Activated CD4-positive, alpha-beta T cell treated with anti-CD3 and anti-CD28 coated beads for 4 hours (primary cell): Measurements from ENCODE around the gene CCR3.
"Not testable (repeated sequence)": the region's sequence is repeated elsewhere in the genome, so short reads cannot be mapped to it uniquely, and the experiment has no call there.

Source experiments
- DNase-seq, 2 donors: peaks; one replicate each; pipeline ENCODE4 v3.0.0-alpha.2; 2020

The CCR3 gene

DNA sequence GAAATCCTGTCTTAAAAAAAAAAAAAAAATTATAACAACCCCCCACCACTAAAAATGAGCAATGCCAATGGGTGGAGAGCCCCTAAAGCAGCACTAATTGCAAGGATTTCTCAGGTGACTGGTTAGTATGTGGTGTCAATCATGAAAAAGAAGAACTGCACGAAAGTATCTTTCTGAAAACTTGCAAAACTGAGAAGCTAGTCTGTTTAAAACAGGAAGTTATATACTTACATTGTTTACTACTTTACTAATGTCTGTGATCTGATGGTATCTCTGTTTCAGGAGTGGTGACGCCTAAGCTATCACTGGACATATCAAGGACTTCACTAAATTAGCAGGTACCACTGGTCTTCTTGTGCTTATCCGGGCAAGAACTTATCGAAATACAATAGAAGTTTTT, at the start of gene CCR3:
Gene CCR3, plus strand, starts transcription at position 341 of the 400 bp plus-strand sequence. CDS start 22,699 bp downstream, outside the sequence.
- DNase-seq = no peak

DNA sequence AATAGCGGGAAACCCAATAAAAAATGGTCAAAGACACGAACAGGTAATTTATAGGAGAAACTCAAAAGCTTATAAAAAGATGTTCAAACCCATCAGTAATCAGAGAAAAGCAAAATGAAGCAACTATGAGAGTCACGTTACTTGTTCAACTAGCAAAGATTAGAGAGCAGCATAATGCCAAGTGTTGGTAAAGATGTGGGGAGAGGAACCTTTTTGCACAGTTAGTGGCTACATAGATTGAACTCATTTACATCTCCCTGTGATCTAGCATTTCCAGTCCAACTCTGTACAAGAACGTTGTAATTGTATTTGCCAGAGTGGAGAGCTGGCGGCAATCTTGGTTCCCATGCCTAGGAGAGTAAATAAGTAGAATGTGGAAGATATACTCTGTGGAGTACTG, 49.3 kb upstream of the CCR3 start:
- DNase-seq = no peak

DNA sequence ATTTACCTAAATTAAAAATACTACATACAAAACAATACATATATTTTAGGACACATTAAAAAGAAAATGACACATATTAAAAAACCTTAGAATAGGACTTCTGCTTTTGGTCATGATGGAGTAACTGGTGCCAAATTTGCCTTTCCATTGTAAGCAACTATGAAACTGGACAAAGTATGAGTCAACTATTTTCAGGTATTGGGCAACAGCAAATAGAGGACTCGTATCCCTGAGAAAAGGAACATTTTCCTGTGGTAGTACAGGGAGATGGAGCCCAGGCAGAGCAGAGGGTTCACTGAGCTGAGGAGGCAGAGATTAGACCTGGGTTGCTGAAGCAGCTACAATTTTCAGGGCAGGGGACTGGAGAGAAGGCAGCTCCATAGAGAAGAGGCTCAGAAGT, 48.8 kb upstream of the CCR3 start:
- DNase-seq = no peak

DNA sequence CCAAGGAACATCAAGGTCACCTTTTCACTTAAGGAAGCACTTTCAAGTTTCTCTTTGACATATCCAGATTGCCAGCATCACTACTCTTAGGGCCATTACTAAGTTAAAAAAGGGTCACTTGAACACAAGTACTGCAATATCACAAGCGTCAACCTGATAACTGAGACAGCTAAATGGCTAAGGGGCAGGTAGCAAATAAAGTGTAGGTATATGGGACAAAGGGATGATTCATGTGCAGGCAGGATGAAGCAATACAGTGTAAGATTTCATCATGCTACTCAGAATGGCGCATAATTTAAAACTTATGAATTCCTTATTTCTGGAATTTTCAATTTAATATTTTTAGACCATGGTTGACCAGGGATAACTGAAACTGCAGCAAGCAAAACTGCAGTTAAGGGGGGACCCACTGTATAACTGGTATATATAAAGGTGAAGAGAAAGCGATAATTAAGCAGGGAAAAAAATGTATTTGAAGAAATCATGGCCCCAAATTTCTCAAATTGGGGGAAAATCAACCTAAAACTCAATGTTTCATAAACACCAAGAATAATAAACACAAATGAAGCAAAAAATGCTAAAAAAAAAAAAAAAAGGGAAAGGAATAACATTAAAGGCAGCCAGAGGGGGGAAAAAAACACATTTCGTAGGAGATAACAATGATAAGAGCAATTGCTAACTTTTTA, 47.2 kb upstream of the CCR3 start:
- no peak for DNase-seq

DNA sequence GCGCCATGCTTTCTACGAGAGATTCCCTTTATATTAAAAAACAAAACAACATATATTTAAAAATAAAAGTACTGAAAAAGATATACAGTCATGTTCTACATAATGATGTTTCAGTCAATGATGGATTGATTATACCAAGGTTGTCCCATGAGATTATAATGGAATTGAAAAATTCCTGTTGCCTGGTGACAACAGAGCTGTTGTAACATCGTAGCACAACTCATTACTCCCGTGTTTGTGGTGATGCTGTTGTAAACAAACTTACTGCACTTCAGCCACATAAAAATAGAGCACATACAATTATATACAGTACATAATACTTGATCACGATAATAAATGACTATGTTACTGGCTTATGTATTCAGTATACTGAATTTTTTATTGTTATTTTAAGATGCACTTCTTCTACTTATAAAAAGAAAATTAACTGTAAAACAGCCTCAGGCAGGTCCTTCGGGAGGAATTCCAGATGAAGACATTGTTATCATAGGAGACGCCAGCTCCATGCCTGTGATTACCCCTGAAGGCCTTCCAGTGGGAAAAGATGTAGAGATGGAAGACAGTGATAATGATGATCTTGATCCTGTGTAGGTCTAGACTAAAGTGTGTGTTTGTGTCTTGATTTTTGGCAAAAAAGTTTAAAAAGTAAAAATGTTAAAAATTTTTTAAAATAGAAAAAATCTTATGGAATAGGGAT, 45.9 kb upstream of the CCR3 start:
- DNase-seq = no peak

DNA sequence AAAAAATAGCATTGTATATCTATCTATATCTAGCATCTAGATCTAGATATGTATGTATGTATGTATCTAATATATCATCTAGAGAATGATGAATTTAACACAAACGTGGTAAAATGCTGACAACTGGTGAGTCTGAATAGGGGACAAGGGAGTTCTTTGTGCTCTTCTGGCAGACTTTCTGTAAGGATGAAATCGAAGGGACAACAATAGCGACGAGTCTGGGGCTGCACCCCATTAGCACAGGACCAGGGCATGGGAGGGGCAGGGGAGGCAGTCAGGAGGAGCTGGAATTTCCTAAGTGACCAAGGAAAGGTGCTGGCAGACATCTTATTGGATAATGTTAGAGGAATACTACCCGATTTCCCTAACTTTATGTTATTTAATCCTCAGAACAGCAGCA, 42.0 kb upstream of the CCR3 start:
- no peak for DNase-seq

DNA sequence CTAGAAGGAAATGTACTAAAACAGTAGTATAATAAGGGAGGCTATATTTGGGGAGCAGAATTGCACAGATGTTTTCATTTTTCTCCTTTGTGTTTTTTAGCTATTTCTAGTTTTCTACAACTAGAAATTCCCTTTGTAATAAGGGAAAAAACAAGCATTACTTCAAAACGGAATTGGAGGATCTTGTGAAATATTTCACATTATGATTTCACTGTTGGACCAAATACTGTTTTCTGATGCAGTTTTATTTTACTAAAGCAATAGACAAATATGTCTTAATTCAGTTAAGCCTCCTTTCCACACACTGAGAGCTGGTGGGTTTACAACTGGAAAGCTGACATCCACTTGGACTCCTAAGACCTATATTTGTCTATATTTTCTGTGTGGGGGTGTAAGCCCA, 41.5 kb upstream of the CCR3 start:
- DNase-seq = no peak

DNA sequence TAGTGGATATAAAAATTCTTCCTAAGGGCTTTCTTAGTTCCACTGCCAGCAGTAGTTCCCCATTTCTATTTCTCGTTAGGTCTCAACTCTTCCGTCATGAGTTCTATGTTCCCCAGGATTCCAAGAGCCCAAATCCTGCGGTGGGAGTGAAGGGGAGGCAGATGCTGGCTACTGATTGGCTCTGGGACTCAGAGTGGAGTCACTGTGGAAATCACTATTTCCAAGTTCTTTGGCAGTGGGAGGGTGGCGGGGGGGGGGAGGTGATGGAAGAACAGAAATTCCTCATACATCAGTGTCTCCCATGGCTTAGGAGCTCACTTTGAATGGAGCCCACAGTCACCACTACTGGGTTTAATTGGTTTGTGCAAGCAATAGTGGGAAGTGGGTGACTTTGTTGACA, 39.7 kb upstream of the CCR3 start:
- DNase-seq = no peak

DNA sequence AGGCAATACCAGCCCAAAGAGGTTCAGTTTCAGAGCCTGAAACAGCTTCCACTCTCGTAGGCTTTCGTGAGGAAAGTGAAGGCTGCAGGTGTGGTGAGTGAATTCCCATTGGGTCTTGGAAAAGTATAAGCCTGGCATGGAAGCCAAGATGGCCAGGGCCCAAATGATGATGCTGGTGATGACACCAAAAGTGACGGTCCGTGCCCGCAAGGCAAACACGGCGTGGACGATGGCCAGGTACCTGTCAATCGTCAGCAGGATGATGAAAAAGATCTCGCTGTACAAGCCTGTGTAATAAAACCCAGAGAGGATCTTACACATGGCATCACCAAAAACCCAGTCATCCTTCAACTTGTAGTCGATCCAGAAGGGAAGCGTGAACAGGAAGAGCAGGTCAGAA, 38.6 kb upstream of the CCR3 start:
- DNase-seq = no peak

DNA sequence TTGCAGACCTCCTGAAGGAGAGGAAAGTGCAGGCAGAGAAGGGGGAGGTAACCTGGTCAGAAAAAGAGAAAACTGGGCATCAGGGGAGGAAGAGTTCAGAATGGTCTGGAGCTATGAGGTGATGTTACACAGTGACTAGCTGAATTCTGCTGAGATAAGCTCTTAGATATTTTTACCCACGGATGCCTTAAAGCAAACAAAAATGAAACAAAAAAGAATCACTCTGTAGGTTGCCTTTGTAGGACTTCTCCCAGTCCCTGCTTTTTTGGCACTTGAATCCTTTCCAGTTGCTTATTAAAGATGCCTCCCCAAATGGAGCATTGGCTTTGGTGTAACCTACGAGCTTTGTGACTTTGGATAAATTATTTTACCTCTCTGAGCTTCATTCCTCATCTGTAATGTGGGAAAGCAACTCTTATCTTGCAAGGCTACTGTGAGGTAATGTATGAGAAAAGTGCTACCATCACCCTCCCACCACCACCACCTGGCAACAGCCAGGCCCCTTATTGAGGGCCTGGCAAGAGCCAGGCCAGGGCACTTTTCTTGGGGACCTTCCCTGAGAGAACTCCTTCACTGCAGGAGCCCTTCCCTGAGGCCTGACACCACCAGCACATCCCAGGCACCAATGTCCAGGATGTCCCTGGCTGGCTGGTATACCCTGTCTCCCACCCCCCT, 36.8 kb upstream of the CCR3 start:
- DNase-seq = no peak

DNA sequence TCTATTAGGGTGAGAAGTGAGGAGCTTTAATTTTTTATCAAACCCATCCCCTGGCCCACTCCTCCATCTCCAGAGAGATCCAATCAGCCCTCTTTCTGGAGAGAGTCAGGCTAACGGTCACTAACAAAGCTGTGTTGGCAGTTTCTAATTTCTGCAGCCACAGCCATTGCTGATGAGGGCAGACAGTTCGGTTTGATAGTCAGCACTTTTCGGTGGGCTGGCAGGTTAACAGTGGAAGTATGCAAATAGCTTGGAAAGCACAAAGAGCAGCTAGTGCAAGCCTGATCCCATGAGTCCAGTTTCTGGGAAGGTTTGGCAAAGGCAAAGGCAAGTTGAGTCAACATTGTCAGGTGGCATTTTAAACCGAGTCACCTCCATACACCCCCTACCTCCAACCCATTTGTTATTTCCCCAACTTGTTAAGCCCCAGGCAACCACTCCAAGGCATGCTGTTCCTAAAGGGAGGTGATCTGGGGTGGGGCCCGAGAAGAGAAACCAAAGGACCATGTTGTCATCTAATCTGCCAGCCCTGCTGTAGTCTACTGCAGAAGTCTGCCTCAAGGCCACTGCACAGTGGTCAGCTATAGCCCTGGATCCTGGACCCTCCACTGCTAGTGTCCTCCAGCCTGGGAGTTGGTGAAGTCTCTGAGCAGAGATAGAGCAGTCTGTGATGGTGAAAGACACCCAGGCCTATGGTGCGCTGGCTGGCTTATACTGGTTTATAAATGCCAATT, 35.8 kb upstream of the CCR3 start:
- no peak for DNase-seq

DNA sequence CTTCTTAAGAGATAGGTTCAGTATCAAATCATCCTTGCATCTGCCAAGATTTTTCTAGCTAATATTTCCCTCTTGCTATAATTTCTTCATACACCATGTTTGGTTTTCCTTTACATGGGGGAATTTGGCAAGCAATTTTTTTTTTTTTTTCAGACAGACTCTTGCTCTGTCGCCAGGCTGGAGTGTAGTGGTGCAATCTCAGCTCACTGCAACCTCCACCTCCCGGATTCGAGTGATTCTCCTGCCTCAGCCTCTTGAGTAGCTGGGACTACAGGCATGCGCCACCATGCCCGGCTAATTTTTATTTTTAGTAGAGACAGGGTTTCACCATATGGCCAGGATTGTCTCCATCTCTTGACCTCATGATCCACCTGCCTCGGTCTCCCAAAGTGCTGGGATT, 34.7 kb upstream of the CCR3 start:
- not testable (repeated sequence) for DNase-seq

DNA sequence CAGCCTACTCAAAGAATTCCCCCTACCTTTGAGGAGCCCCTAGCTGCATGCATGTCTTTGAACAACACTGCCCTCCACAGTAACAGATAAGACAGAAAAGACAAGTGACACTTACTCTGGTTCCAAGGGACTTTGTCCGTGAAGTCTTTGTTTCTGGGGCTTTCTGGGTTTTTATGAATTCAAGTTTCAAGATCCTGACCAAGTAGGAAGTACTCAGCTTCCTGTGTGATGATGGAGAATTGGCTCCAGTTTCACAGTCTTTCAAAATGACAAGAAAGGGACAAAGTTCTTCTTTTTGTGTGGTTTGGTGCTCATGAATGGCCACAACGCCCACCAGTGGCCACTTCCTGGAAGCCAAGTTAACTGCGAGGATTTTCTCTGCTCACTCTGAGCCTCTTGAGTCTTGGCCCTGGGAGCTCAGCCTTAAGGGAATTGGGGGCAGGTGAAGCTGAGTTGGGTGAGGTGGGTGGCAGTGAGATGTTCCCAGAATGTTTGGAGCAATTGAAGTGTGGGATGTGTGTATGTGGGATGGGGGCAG, 34.0 kb upstream of the CCR3 start, which contains the start of gene CCR1:
Gene CCR1, minus strand, starts transcription at position 147 of the 538 bp plus-strand sequence. CDS start 4,000 bp downstream, outside the sequence.
- no peak for DNase-seq

DNA sequence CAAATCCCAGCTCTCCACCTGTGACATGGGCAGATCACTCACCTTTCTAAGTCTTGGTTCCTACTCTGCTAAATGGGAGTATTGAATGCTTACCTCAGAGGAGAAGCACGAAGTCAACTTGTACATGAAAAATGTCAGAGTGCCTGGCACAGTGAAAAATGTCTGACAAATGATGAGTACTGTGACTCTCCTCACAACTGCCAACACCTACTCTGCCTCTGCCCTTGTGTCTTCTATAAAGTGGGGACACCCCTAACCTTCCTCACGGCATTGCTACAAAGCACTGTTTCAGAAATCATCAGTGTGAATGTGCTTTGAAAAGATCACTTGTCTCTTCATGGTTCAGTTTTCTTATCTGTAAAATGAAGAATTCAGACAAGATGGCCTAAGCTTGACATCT, 33.2 kb upstream of the CCR3 start:
- no peak for DNase-seq

DNA sequence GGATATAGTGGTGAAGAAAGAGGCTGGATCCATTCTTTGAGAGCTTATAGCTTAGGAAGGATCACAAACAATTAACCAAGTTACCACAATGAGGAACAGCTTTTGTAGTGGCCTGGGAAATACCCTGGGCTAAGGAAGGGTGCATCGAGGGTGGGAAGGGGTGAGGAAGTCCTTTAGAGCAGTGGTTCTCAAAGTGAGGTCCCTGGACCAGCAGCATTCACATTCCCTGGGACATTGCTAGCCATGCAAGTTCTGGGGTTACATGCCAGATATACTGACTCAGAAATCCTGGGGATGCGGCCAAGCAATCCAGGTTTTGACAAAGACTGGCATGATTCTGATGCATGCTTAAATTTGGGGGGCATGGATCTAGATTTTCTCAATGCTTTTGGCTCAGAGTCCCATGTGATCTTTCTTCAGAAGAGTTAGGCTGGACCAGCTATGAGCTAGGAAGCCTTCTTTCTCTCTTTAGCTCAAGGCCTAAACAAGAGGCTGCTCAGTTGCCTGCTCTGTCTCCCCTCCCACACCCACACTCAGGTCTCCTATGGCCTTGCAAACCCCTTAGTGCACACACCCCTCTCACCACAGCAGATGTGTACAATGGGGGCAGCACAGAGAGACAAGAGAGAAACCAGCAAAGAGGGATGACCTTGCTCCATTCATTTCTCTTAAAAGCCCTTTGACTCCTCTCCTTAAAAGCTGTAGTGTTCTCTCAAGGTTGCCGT, 32.4 kb upstream of the CCR3 start:
- DNase-seq = no peak

DNA sequence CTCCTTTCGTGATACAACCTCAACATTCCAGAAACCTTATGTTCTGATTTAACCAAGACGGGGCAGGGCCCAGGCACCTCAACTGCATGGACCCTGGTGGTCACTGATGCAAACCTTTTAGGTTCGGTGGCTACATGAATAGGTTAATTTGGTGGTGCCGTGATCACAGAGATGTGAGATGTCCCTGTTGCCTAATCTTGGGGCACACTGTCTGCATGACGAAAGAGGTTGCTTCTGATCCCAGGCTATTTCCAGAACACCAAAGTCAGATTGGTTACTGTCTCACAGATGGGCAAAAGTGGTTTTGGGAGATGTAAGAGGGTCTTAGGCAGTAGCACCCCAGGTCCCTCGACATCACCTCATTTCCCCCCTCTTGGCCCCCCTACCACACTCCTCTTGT, 30.2 kb upstream of the CCR3 start:
- DNase-seq = no peak

DNA sequence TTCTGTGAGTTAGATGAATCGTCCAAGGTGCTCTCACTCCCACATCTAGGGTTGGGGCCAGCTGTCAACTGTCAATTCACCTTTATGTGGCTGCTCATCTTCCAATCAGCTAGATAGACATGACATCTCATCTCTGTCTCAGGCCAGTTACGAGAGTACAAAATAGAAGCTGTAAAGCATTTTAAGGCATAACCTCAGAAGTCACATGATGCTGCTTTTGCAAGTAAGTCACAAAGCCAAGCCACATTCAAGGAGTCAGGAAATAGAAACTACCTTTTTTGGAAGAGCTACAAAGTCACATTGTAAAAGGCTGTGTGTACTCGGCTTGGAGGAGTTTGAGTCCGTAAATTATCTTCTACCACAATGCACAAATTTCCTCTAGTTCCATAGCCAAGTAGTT, 29.1 kb upstream of the CCR3 start:
- no peak for DNase-seq

DNA sequence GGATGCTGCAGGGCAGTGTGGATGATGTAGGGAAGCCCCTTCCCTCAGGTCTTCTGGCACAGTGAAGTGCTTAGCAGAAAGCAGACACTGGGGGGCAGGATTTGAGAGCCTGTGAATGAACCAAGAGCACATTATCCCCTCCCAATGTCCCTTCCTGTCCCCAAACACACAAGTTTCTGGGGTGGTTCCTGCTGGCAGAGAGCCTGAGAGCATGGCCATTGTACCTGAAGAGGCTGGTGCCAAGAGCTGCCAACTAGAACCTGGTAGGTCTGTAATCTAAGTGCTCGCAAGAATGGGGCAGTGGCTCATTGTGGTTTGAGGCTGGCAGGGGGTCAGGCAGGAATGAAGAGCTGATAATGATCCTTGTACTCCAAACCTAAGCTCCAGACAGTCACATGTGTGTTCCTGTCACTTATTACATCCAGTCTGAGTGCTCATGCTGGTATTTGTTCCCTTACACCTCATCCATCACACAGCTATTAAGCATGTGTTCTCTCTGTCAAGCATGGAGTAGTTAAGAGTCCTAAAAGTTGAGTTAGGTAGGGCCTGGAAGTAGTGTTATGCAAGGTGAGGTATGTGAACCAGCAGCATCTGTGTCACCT, 27.4 kb upstream of the CCR3 start:
- DNase-seq = no peak

DNA sequence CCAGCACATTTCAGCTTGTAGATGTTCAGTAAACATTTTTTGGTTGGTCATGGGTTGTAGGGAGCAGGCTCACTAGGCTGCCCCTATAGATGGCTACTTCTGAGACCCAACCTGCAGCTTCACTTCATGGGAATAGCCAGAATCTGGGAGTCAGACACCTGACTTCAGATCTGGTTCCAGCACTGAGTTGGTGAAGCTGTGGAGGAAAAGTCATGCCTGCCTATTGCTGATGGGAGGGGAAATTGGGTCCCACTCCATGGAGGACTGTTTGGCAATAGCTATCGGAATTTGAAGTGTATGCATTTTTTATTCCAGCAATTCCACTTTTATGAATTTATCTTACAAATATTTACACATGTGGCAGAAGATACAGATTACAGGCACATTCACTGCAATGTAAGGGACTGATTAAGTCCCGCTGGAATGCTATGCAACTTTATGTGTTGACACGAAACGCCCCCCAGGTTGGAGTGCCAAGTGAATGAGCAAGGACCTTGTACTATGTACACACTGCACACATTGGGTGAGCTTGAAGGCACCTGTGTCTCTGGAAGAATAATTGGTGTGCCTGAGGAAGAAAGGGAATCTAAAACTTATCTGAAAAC, 26.3 kb upstream of the CCR3 start:
- no peak for DNase-seq

DNA sequence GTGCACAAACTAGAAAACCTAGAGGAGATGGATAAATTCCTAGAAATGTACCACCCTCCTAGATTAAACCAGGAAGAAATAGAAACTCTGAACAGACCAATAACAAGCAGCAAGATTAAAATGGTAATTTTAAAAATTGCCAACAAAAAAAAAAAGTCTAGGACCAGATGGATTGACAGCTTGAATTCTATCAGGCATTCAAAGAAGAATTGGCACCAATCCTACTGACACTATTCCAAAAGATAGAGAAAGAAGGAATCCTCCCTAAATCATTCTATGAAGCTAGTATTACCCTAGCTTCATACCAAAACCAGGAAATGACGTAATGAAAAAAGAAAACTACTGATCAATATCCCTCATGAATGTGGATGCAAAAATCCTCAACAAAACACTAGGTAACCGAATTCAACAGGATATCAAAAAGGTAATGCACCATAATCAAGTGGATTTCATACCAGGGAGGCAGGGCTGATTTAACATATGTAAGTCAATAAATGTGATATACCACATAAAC, 24.0 kb upstream of the CCR3 start:
- DNase-seq = no peak

DNA sequence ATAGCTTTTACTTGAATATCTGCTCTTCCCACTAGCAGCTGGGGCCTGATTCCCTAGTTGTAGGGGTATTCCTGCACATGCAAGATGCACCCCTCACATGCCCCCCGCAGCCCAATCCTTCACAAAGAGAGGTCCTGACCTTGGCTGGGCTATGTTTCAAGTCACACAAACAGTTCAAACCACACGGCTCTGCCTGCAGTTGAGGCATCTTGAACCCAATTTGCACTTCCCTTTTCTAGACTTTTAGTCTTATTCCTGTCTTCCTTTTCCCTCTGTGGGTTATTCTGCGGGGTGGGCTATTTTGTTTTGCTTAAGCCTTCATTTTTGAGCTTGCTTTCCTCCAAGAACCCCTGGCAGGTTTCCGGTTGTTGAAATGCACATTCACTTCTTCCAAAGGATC, 20.9 kb upstream of the CCR3 start:
- DNase-seq = no peak
